IMR-90 (cell line): Measurements from ENCODE around the gene CCDC33. TPM values are rescaled to one million over a fixed set of nuclear protein-coding genes. Genes with fewer than 3 reads are reported as not detected.
A peak's percentile ranks its signal among the peaks of the same experiment; 100 is the strongest.

ENCODE experiments used
- ATAC-seq: fragments of 200-7000 bp; cut with Tn5 transposase; 2 replicates; pipeline ENCODE4 v1.9.1; 2020; ENCODE audit warnings: low read depth, mild to moderate bottlenecking, moderate library complexity
- BruUV-seq: library from RNA; stranded (reverse); fragments of 400-500 nt; replicated peaks from 2 replicates; lab custom pipeline; 2021; lab: Mats Ljungman, UMichigan
- CTCF ChIA-PET: fragments of 300-600 bp; formaldehyde crosslinking; extraction: SDS; loops from one replicate; lab custom pipeline; 2021; ENCODE audit warnings: antibody characterized with exemption; lab: Yijun Ruan, JAX
- POLR2A ChIA-PET: fragments of 300-600 bp; sonication (Branson Sonifier 250); formaldehyde crosslinking; loops from one replicate; lab custom pipeline; 2022; ENCODE audit warnings: antibody characterized with exemption; ENCODE audit not compliant: unreplicated experiment; lab: Charles Lee
- DNase-seq: peaks from one replicate; pipeline ENCODE4 v3.0.0; 2013
- H2AFZ ChIP-seq: replicated peaks from 2 replicates; pipeline ENCODE3; 2013; ENCODE audit warnings: low read length, mild to moderate bottlenecking; ENCODE audit not compliant: poor library complexity
- H2AK5ac ChIP-seq: 2 replicates; pipeline ENCODE4 v1.6.1; 2013; ENCODE audit warnings: low read depth, low read length, inconsistent platforms
- H2AK9ac ChIP-seq: replicated peaks from 2 replicates; pipeline ENCODE3; 2013; ENCODE audit warnings: mild to moderate bottlenecking, low read depth, low read length, moderate library complexity; ENCODE audit not compliant: poor library complexity
- H2BK120ac ChIP-seq: 2 replicates; pipeline ENCODE4 v1.6.1; 2013; ENCODE audit warnings: low read depth, low read length, inconsistent platforms
- H2BK15ac ChIP-seq: 3 replicates; pipeline ENCODE4 v1.6.1; 2013; ENCODE audit warnings: low read depth, low read length, inconsistent platforms
- H2BK20ac ChIP-seq: 2 replicates; pipeline ENCODE4 v1.6.1; 2013; ENCODE audit warnings: low read depth, mild to moderate bottlenecking, inconsistent platforms, low read length, moderate library complexity
- H2BK5ac ChIP-seq: 2 replicates; pipeline ENCODE4 v1.6.1; 2013; ENCODE audit warnings: mild to moderate bottlenecking, low read depth, low read length, inconsistent platforms; ENCODE audit not compliant: poor library complexity, severe bottlenecking
- H3K14ac ChIP-seq: replicated peaks from 2 replicates; pipeline ENCODE4 v1.6.1; 2013; ENCODE audit warnings: low read depth, low read length, inconsistent platforms
- H3K18ac ChIP-seq: 2 replicates; pipeline ENCODE4 v1.6.1; 2013; ENCODE audit warnings: low read depth, low read length, control low read depth
- H3K23ac ChIP-seq: 2 replicates; pipeline ENCODE4 v1.6.1; 2013; ENCODE audit warnings: low read depth, low read length, inconsistent platforms
- H3K27ac ChIP-seq: 2 replicates; pipeline ENCODE4 v1.5.1; 2013; ENCODE audit warnings: mild to moderate bottlenecking, control low read depth, low read length; ENCODE audit not compliant: insufficient read depth
- H3K27me3 ChIP-seq: 2 replicates; pipeline ENCODE4 v1.6.1; 2013; ENCODE audit warnings: low read length; ENCODE audit not compliant: control insufficient read depth, insufficient read depth
- H3K36me3 ChIP-seq: 2 replicates; pipeline ENCODE4 v1.6.1; 2013; ENCODE audit warnings: low read length, mixed read lengths; ENCODE audit not compliant: control insufficient read depth, insufficient read depth
- H3K4ac ChIP-seq: 2 replicates; pipeline ENCODE4 v1.6.1; 2013; ENCODE audit warnings: low read depth, low read length, inconsistent platforms
- H3K4me1 ChIP-seq: 2 replicates; pipeline ENCODE4 v1.6.1; 2013; ENCODE audit warnings: low read length, mixed read lengths; ENCODE audit not compliant: control insufficient read depth, insufficient read depth
- H3K4me2 ChIP-seq: 2 replicates; pipeline ENCODE4 v1.6.1; 2013; ENCODE audit warnings: low read depth, mild to moderate bottlenecking, control low read depth, low read length, moderate library complexity
- H3K4me3 ChIP-seq: 2 replicates; pipeline ENCODE4 v1.5.1; 2013; ENCODE audit warnings: low read depth, mild to moderate bottlenecking, control low read depth, low read length, moderate library complexity; ENCODE audit not compliant: insufficient read depth
- H3K56ac ChIP-seq: 2 replicates; pipeline ENCODE4 v1.6.1; 2013; ENCODE audit warnings: low read length, inconsistent platforms; ENCODE audit not compliant: insufficient read depth; ENCODE audit errors: extremely low read depth
- H3K79me1 ChIP-seq, 2 experiments: 2 replicates each; pipeline ENCODE4 v1.6.1; 2013; ENCODE audit warnings: low read length in 2 of 2, inconsistent platforms in 1 of 2, low read depth in 1 of 2
- H3K9ac ChIP-seq: 2 replicates; pipeline ENCODE4 v1.6.1; 2013; ENCODE audit warnings: low read depth, low read length, control low read depth
- H3K9me1 ChIP-seq: 2 replicates; pipeline ENCODE4 v1.6.1; 2013; ENCODE audit warnings: low read length, inconsistent platforms; ENCODE audit not compliant: insufficient read depth
- H3K9me3 ChIP-seq: 2 replicates; pipeline ENCODE4 v1.6.1; 2013; ENCODE audit warnings: low read length; ENCODE audit not compliant: control insufficient read depth, insufficient read depth
- H4K20me1 ChIP-seq: 2 replicates; pipeline ENCODE4 v1.6.1; 2013; ENCODE audit warnings: low read length, inconsistent platforms; ENCODE audit not compliant: insufficient read depth
- H4K5ac ChIP-seq: 2 replicates; pipeline ENCODE4 v1.6.1; 2013; ENCODE audit warnings: mild to moderate bottlenecking, low read depth, low read length, control low read depth
- H4K8ac ChIP-seq, 2 experiments: 2 replicates each; pipeline ENCODE4 v1.6.1; 2013; ENCODE audit warnings: low read depth in 2 of 2, low read length in 2 of 2, control low read depth in 1 of 2, inconsistent platforms in 1 of 2
- H4K91ac ChIP-seq: 2 replicates; pipeline ENCODE4 v1.6.1; 2013; ENCODE audit warnings: low read depth, low read length, inconsistent platforms; ENCODE audit not compliant: insufficient read depth
- CEBPB ChIP-seq: IDR thresholded peaks from 2 replicates; pipeline ENCODE4 v1.6.1; 2012; ENCODE audit warnings: low read depth, low read length, improper control_type of control experiment
- FOS ChIP-seq: fragments of 150-350 bp; IDR thresholded peaks from 2 replicates; pipeline ENCODE4 v1.6.1; 2016; ENCODE audit warnings: low read depth, low read length
- MAFK ChIP-seq: IDR thresholded peaks from 2 replicates; pipeline ENCODE4 v1.6.1; 2012; ENCODE audit warnings: low read depth, low read length, improper control_type of control experiment
- MXI1 ChIP-seq: IDR thresholded peaks from 2 replicates; pipeline ENCODE4 v1.6.1; 2012; ENCODE audit warnings: low read depth, mild to moderate bottlenecking, low read length, moderate library complexity, borderline replicate concordance
- POLR2A ChIP-seq: IDR thresholded peaks from 2 replicates; pipeline ENCODE4 v1.6.1; 2012; ENCODE audit warnings: mild to moderate bottlenecking, low read depth, low read length
- RAD21 ChIP-seq: IDR thresholded peaks from 2 replicates; pipeline ENCODE4 v1.6.1; 2012; ENCODE audit warnings: low read length, improper control_type of control experiment
- RCOR1 ChIP-seq: IDR thresholded peaks from 2 replicates; pipeline ENCODE4 v1.6.1; 2012; ENCODE audit warnings: mild to moderate bottlenecking, low read length, improper control_type of control experiment; ENCODE audit not compliant: insufficient replicate concordance
- RFX5 ChIP-seq: IDR thresholded peaks from 2 replicates; pipeline ENCODE4 v1.8.0; 2012; ENCODE audit warnings: low read depth, mild to moderate bottlenecking, low read length, moderate library complexity
- WGBS, 2 experiments: methylation state at CpG; one replicate each; pipeline versions ENCODE4 v1.1.5 to v1.1.7; 2013; ENCODE audit warnings: missing lambda C conversion rate in 2 of 2; ENCODE audit not compliant: insufficient read length in 1 of 2; ENCODE audit errors: extremely low coverage in 2 of 2; 5-methylcytosine and 5-hydroxymethylcytosine counted together
- dilution Hi-C: fragments of 300-500 bp; cut with HindIII; formaldehyde crosslinking; loops from one replicate; pipeline ENCODE4 v1.14.3; 2018; ENCODE audit warnings: low sequenced_read_pairs; ENCODE audit not compliant: unreplicated experiment
- in situ Hi-C: fragments of 300-500 bp; cut with MboI; formaldehyde crosslinking; loops from 3 replicates; pipeline ENCODE4 v1.14.3; 2019; ENCODE audit warnings: low sequenced_read_pairs, inconsistent platforms, mixed read lengths
- intact Hi-C: fragments of 100-400 bp; cut with micrococcal nuclease; formaldehyde crosslinking; loops from 2 replicates; pipeline ENCODE4 v1.10.0; 2022
- polyA plus RNA-seq, 3 experiments: library from polyadenylated mRNA; depleted of rRNA; stranded (reverse); fragments of >200 nt; gene quantifications; 2 replicates each; pipeline ENCODE4 v1.2.3, GENCODE V29; 2012; ENCODE audit warnings: low replicate concordance in 1 of 3
- total RNA-seq: library from RNA; depleted of rRNA; stranded (reverse); fragments of >200 nt; gene quantifications from 2 replicates; pipeline ENCODE4 v1.2.3, GENCODE V29; 2012
- TF ChIP-seq, protein P1 (sequence below): fragments of 150-350 bp; IDR thresholded peaks from 2 replicates; pipeline ENCODE4 v1.6.1; 2016; ENCODE audit warnings: low read depth, mild to moderate bottlenecking, low read length, moderate library complexity, borderline replicate concordance

CCDC33 gene
- total and polyA plus RNA-seq, 2 of the 4 experiments (the other 2 are of a cell fraction): not detected

DNA sequence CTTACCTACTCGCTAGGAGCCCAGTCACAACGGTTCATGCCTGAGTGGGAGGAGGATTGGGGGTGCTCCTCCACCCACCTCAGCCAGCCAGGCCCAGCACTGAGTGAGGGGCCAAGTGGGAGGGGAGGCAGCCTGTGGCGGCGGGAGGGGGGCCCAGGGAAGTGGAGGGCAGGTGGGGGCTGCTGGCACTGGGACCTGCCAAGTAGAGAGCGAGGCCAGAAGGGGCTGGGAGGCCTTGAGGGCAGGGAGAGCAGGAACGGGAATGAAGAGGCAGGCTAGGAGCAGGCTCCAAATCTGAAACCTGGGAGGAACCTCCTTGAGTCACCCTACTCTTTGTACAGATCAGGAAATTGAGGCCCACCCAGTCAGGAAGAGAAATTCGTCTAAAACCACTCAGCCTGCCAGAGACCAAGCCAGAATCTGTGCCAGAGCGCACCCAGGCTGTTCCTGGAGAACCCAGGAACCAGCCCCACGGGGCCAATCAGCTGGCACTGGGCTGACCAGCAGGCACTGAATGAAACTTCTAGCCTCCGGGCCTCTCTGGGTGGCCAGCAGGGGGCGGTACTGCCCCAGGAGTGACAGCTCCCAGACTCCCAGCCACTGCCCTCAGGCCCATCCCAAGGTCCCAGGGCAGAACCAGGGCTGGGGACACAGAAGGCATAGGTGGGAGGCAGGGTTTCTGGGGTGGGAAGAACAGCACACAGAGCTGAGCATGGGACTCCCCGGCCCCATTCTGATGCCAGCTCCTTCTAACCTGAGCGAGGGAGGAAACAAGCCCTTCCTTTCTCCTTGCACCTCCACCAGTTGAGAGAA is 146.1 kb downstream of the CCDC33 start (continued):
- no peak for TF ChIP-seq MXI1
- peak; percentile 99 for TF ChIP-seq RAD21
- TF ChIP-seq CEBPB: no peak
- 0 out of 2 replicates have a peak, but pooled peaks have one; percentile 38 for TF ChIP-seq POLR2A

DNA sequence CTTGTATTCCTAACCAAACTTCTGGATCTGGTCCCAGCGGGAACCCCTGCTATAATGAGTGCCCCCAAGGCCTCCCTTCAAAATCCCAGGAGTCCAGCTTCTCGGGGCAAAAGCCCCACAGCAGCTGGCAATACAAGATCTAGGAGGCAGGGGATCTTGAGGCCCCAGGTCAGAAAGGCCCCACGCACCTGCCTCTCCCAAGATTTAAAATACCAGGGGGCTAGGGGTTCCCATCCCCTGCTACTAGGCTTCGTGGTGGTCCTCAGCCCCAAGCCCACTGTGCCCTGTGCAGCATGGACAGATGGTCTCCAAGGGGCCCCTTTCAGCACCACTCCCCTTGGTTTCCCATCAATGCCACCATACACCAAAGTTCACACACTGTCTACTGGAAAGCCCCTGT is 147.2 kb downstream of the CCDC33 start:
- Histone ChIP-seq H2BK15ac (no peak overlapping the region), H3K4ac (peak overlapping the region; percentile 39; the same call in 1 of the 2 replicates), H2BK120ac (no peak overlapping the region), H3K18ac (no peak overlapping the region), H3K4me1 (peaks cover 4% of the 10 kb centered on the region; the same call in 1 of the 2 replicates), H3K23ac (no peak overlapping the region), H4K91ac (no peak overlapping the region; the same call in 1 of the 2 replicates), H2BK20ac (no peak overlapping the region), H4K20me1 (no peaks in the 10 kb centered on the region), H2BK5ac (no peak overlapping the region), H3K9me3 (no peaks in the 10 kb centered on the region), H4K8ac (0 out of 4 replicates have a peak overlapping the region, but pooled peaks of 1 of the 2 experiments have one; percentile 28), H4K5ac (no peak overlapping the region), H2AK5ac (0 out of 2 replicates have a peak overlapping the region, but pooled peaks have one; percentile 15), H3K36me3 (no peaks in the 10 kb centered on the region), H3K9ac (no peak overlapping the region), H2AK9ac (peak overlapping the region; percentile 77), H3K79me1 (peaks cover 0 to 5% of the 10 kb centered on the region in 2 experiments; a peak in 1 of 4 replicates), H3K9me1 (peaks cover 8% of the 10 kb centered on the region; the same call in 1 of the 2 replicates), H2AFZ (no peak overlapping the region), H3K4me2 (no peak overlapping the region), H3K56ac (no peak overlapping the region), H3K14ac (0 out of 2 replicates have a peak overlapping the region, but pooled peaks have one; percentile 14), H3K27me3 (no peaks in the 10 kb centered on the region), H3K27ac (no peak overlapping the region), H3K4me3 (no peak overlapping the region)
- POLR2A ChIA-PET: no interaction called here
- in situ Hi-C loops (loop anchor here (5.0 kb wide), 1 partner anchor 54 kb away; no protein-coding TSS in a partner anchor), intact Hi-C loops (loop anchor here (2.0 to 5.0 kb wide), 2 partner anchors 106 to 164 kb away; no protein-coding TSS in a partner anchor), dilution Hi-C loops (no loop called here)
- no peak for ATAC-seq
- DNase-seq: no peak
- no TSS peak for BruUV-seq
- CTCF ChIA-PET: interaction anchor here (0.7 to 5.3 kb wide), 5 partner anchors 10 to 139 kb away, joined by 5 to 31 read pairs (median 11); no protein-coding TSS in a partner anchor
- TF ChIP-seq FOS (no peak), RCOR1 (no peak), RFX5 (no peak), MAFK (no peak), POLR2A (no peak)
- TF ChIP-seq, protein P1, sequence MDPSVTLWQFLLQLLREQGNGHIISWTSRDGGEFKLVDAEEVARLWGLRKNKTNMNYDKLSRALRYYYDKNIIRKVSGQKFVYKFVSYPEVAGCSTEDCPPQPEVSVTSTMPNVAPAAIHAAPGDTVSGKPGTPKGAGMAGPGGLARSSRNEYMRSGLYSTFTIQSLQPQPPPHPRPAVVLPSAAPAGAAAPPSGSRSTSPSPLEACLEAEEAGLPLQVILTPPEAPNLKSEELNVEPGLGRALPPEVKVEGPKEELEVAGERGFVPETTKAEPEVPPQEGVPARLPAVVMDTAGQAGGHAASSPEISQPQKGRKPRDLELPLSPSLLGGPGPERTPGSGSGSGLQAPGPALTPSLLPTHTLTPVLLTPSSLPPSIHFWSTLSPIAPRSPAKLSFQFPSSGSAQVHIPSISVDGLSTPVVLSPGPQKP: no peak
- no CpG with 5 or more reads among the region's 4 CpGs for WGBS, 2 experiments
